AG09319 (cell line): ENCODE measurements around the gene DDX10.
"Not testable (repeated sequence)": the region's sequence is repeated elsewhere in the genome, so short reads cannot be mapped to it uniquely, and the experiment has no call there.

Source experiments
- DNase-seq: peaks from one replicate; pipeline ENCODE4 v3.0.0-alpha.2; 2010; ENCODE audit warnings: low read depth; ENCODE audit errors: extremely low read depth
- TF ChIP-seq, protein P1 (sequence below): IDR thresholded peaks from 2 replicates; pipeline ENCODE4 v1.5.1; 2011; ENCODE audit warnings: low read depth, mild to moderate bottlenecking, inconsistent platforms, low read length, moderate library complexity

The DDX10 gene

DNA sequence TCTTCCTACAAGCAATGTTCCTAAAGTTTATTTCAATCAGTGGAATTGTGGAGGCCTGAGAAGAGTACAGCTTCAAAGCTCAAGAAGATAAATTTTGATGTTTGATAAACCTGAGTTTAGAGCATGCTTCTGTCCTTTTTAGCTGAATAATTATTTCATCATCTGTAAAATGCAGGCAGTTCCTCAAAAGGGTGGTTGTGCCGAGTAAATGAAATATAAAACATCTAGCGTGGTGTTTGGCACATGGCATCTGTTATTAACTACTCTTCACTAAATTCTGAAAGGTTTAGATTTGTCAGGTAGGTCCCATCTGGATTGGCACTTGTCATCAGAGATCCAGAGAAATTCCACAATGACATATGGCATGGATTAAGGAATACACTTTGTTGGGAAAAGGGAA, 155.1 kb downstream of the DDX10 start:
- DNase-seq: no peak
- TF ChIP-seq, protein P1, sequence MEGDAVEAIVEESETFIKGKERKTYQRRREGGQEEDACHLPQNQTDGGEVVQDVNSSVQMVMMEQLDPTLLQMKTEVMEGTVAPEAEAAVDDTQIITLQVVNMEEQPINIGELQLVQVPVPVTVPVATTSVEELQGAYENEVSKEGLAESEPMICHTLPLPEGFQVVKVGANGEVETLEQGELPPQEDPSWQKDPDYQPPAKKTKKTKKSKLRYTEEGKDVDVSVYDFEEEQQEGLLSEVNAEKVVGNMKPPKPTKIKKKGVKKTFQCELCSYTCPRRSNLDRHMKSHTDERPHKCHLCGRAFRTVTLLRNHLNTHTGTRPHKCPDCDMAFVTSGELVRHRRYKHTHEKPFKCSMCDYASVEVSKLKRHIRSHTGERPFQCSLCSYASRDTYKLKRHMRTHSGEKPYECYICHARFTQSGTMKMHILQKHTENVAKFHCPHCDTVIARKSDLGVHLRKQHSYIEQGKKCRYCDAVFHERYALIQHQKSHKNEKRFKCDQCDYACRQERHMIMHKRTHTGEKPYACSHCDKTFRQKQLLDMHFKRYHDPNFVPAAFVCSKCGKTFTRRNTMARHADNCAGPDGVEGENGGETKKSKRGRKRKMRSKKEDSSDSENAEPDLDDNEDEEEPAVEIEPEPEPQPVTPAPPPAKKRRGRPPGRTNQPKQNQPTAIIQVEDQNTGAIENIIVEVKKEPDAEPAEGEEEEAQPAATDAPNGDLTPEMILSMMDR: no peak

DNA sequence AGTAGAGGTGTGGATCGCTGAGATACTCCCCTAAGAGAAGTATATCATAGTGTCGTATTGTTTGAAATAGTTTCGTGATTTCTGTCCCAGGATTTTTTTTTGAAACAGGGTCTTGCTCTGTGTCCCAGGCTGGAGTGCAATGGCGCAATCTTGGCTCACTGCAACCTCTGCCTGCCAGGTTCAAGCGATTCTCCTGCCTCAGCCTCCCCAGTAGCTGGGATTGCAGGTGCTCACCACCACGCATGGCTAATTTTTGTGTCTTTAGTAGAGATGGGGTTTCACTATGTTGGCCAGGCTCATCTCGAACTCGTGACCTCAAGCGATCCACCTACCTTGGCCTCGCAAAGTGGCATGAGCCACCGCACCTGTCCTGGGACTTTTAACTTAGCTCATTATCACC, 159.1 kb downstream of the DDX10 start:
- not testable (repeated sequence) for DNase-seq

DNA sequence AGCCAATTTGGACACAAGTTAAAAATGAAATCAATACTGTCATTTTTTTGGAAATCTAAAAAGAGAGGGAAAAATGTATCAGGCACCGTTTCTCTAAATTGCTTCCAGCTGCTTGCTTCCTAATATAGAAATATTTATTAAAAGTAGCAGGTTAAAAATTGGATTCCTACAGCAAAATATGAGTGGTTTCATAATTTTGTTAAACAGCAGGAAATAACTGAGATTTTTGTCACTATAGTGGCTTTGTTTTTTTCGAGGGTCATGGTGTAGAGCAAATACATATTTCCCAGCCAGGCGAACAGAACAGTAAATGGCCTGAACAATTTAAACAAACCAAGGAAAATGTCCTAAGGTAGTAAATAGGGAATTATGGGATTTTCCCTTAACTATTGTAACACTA, 159.7 kb downstream of the DDX10 start:
- DNase-seq: no peak
- TF ChIP-seq, protein P1: no peak

DNA sequence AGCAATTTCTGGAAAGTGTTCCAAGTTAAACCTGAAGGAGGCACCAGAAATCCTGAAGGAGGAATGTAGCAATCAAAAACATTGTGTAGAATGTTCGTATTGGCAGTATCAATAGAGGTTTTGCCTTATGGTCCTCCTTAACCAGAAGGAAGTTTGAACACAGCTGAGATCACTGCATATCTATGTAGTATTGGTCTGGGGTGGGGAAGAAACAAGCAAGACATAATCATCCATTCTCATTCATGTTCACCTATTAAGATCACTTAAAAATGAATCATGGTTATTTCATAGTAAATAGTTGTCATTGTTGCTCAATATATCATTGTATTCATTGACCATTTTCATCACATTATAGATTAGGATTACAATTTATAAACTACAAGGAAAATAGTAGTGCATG, 160.5 kb downstream of the DDX10 start:
- TF ChIP-seq, protein P1: no peak
- DNase-seq: no peak

DNA sequence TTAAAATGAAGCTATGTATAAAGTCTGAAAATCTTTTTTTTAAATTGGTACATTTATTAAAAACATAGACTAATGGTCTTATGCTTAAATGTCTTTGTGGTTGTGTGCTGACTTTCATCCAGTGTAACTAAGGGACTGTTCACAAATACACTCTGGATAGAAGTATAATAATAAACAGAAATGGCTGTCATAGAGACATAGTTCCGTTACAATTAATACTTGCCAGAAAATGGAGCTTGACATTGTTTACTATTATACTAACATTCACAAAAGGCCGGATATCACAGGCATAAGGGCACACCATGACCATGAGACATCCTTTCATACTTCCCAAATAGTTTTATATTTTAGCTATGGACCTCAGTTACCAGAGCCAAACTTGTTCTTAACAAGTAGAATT, 161.3 kb downstream of the DDX10 start:
- TF ChIP-seq, protein P1: no peak
- no peak for DNase-seq

DNA sequence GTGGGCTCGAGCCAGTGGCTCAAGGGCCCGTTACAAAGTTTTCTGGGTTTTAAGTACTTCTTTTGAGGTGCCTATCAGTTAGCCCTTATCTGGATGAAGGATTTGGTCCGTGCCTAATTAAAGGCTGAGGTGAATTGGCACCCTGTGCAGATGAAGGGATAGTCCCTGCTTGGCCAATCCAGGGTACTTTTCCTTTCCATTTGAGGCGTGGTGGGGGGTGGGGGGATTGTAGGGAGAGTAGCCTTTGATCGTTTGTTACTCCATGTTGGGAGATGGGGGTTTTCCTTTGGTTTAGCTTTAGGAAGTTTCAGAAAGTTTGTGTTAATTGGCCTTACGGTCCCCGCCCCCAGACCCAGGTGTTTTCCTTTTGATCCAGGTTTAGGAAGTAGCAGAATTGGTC, 170.8 kb downstream of the DDX10 start:
- TF ChIP-seq, protein P1: no peak
- DNase-seq: no peak

DNA sequence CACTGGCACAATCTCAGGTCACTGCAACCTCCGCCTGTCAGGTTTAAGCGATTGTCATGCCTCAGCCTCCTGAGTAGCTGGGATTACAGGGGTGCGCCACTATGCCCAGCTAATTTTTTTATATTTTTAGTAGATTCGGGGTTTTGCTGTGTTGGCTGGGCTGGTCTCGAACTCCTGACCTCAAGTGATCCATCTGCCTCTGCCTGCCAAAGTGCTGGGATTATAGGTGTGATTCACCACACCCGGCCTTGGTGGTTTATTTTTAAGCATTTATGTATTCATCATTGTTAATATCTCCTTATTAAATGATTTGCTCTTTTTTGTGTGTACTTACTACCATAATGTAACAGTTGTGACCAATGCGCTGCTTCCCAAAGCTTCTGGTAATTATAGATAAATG, 171.7 kb downstream of the DDX10 start:
- TF ChIP-seq, protein P1: no peak
- no peak for DNase-seq

DNA sequence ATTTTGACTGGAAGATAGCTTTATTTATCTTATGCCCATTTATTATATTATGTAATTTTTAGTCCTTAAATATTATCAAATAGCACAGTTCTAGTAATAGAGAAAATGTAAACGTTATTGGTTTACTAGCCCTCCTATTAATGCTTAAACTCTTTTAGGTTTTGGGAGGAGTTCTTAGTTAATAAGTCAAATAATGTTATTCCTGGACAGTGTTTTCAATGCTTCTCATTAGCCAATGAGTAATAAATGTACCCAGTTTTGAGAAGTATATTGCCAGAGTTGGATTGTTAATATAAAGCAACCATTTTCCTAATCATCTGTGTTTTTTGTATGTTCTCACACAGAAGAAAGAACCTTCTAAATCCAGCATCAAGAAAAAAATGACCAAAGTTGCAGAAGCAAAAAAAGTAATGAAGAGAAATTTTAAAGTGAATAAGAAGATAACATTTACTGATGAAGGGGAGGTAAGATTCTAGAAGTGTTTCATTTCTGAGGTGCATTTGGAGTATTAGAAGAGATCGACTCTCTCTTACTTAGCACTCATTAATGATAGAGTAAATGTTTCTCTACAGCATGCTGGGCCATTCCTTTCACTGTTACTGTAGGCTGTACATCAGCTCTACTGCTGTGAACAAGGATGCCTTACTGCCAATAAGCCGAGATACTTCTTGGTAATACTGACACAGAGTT, 173.4 kb downstream of the DDX10 start:
- no peak for DNase-seq
- TF ChIP-seq, protein P1: no peak
